ENCODE measurements around the gene GLIPR1L2.
"Not testable (repeated sequence)": the region's sequence is repeated elsewhere in the genome, so short reads cannot be mapped to it uniquely, and the experiment has no call there.

Gene GLIPR1L2

DNA sequence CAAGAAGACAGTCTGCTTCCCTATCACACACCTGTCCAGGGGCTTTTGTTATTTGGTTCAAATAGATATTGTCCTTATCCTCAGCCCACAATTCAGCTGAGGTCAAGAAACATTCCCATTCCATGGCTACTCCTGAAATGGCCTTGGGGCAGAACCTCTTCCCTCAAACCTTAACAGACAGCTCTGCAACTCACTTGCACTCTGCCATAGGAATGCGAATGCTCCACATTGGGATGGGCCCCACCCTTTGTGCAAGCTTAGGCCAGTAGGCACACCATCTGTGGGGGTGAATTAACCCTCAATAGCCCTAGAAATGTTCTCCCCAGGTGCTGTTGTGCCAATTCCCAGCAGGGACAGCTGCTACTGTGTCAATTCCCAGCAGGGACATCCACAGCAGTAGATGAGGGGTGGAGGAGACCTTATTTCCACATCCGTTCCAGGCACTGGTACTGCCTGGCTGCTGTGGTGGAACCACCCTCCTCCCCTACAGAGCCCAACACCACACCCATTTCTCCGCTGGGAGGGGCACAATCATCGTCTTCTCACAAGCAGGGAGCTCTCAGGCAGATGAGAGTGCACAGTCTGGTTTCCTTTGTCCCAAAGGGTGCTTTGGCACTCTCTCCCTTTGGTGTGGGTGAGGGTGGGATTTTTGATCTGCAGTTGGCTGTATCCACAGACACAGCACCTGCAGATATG lies 47.3 kb downstream of the GLIPR1L2 start:
- no peak for DNase-seq

DNA sequence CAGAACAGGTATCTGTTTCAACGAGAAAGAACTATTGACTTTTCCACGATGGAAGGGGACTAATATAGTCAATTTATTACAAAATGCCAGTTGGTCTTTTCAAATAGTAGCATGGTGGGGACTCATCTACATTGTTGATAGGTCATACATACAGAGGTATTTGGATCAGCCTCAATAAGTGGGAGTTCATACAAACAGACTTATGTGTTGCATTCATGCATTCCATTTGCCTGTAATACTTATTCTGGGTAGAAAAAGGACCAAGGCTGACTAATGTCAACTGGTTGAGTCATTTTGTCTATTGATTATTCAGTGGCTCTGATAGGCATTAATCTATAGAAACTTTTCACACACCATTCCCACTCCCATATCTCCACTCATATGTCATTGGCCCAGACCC lies 48.2 kb downstream of the GLIPR1L2 start:
- no peak for DNase-seq

- DNase-seq = no peak
Observed at GRCh38 chr12:75439930-75440329, 49.0 kb downstream of the GLIPR1L2 start.

GRCh38 chr12:75441687-75442449 lies 51.0 kb downstream of the GLIPR1L2 start:
- DNase-seq = not testable (repeated sequence)

GRCh38 chr12:75442454-75442853 lies 51.6 kb downstream of the GLIPR1L2 start:
- not testable (repeated sequence) for DNase-seq

DNA sequence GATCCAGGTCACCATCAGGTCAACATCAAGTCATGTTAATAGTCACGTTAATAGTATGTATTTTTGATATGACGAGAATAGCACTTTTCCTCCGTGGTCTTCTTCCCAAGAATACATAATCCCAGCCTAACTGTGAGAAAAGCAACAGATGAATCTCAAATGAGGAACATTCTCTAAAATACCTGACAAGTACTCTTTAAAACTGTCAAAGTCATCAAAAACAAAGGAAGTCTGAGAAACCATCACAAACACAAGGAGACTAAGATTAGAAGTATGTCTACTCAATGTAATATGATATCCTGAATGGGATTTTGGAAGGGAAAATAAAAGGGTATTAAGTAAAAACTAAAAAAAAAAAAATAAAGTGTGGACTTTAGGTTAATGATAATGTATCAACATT lies 52.8 kb downstream of the GLIPR1L2 start:
- no peak for DNase-seq

- no peak for DNase-seq
Observed at GRCh38 chr12:75444429-75445136, 53.7 kb downstream of the GLIPR1L2 start.

GRCh38 chr12:75445137-75445507 lies 54.2 kb downstream of the GLIPR1L2 start:
- DNase-seq = not testable (repeated sequence)

- no peak for DNase-seq
Observed at GRCh38 chr12:75446857-75447256, 56.0 kb downstream of the GLIPR1L2 start.

GRCh38 chr12:75447691-75448393 lies 57.0 kb downstream of the GLIPR1L2 start:
- DNase-seq = no peak

DNA sequence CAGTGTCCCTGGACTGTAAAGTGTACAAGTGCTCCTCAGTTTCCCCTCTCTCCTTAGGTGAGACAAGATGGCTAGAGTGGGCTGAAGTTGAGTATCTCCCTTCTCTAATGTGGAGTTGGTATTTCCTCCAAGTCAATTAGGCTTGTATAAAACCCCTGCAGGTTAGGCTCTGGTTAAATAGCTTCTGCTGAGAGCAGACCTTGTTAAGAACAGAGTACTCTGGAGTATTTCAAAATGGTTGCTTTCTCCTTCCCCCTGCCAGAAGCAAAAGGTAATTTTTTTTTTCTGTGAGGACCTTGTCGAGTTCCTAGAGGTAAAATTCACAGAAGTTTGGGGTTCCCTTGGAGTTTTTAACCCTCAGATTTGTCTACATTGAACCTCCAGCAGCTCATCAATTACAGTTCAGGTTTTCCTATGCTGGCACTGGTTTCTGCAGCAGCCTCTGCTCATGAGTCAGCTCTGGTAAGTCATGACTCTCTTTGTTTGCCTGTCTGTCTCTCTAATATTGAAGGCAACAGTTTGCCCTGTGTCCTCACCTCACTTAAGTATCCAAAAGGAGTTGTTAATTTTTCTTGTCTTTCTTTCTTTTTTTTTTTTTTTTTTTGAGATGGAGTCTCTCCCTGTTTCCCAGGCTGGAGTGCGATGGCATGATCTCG lies 61.9 kb downstream of the GLIPR1L2 start:
- DNase-seq = no peak

GRCh38 chr12:75455839-75456238 lies 65.0 kb downstream of the GLIPR1L2 start:
- no peak for DNase-seq

DNA sequence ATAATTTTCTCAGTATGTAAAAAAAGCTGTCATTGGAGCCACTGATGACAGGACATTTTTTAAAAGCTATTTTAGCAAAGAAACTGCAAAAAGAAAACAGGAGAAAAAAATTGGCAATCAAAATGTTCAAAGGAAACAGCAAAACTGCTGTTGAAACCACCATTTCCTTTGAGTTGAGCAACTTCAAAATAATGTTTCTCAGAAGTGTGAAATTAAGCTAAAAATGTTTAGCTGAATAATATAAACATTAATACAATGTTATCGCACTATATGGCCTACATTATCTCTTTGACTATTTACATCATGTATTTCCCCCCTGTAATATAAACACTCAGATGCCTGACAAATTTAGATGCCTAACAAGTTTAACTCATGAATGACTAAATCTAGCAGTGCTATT lies 66.3 kb downstream of the GLIPR1L2 start:
- no peak for DNase-seq

DNA sequence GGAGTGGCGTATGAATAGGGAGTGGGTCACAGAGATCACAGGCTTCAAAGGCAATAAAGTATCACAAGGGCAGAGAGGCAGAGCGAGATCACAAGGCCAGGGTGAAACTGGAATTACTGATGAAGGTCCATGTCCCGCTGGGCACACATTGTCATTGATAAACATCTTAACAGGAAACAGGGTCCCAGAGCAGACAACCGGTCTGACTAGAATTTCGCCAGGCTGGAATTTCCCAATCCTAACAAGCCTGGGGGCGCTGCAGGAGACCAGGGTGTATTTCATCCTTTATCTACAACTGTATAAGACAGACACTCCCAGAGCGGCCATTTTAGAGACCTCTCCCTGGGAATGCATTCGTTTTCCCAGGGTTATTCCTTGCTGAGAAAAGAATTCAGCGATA lies 67.0 kb downstream of the GLIPR1L2 start:
- not testable (repeated sequence) for DNase-seq

DNA sequence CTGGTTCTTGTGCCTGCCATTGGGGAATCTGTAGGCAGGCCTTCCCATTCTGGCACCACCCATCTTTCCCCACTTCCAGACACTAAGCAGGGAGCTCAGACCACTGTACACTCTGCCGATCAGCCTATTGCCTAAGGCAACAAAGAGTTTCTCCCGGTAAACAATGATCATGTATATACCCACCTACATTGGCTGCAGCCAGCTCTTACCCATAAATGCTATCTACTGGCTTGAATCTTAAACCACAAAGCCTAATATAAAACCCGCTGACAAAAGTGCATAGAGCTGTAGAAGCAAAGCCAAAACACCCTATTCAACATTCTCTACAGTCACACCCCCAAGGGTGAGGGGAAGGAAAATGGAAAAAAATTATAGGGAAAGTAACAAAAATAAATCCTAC lies 68.9 kb downstream of the GLIPR1L2 start:
- no peak for DNase-seq

DNA sequence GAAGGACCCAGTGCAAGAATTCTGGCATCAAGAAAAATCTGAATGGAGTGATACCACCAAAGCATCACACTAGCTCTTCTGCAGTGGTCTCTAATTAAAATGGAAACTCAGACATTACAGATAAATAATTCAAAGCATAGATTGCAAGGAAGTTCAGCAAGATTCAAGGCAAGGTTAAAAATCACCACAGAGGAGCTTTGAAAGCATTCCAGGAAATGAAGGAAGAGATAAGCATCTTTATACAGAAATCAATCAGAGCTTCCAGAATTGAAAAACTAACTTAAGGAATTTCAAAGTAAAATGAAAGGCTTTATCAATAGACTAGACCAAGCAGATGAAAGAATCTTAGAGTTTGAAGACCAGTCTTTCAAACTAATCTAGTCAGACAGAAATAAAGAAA lies 69.3 kb downstream of the GLIPR1L2 start:
- DNase-seq = no peak

DNA sequence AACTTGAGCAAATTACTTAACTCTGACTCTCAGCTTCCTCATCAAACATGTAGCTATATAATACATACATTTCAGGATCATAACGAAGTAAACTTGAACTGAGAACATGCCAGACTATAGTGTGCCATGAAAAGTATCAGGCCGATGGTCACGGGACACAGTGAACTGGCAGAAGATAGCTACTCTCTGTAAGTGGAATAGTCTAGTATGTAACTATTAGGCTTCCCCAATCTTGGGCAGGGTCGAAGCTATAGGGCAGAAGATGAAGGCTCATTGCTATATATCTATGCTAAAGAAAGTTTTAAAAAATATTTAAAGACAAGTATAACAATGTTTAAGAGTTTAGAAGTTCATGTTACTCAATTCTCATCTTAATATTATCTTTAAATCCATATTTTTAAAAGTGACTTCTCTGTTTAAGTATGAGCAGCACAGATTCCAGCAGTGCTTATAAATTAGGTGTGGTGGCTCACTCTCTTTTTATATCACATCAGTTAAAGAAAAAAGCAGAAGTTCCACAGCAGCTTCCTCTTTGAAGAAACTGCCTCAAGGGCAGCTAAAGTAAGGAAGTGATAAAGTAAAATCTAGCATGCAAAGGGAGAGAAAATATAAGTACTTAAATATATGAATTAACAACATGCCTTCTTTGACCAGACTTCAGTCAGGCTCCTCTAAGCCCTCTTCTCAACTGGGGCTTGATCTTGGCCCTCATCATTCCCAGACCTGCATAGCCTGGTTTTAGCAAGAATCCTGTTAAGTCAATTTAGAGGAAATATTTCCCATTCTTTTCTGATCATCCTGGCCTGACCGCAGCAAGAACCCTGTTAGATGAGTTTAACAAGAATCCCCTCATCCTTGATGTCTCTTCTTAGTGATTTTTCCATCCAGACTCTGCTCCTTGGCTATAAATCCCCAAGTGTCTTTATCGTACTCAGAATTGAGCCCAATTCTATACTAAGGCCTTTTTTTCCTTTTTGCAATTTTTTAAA lies 81.3 kb downstream of the GLIPR1L2 start:
- DNase-seq = no peak

- DNase-seq = no peak
Observed at GRCh38 chr12:75474116-75474515, 83.2 kb downstream of the GLIPR1L2 start.

- no peak for DNase-seq
Observed at GRCh38 chr12:75476071-75476470, 85.2 kb downstream of the GLIPR1L2 start.

GRCh38 chr12:75477137-75477536 lies 86.2 kb downstream of the GLIPR1L2 start:
- DNase-seq = no peak

DNA sequence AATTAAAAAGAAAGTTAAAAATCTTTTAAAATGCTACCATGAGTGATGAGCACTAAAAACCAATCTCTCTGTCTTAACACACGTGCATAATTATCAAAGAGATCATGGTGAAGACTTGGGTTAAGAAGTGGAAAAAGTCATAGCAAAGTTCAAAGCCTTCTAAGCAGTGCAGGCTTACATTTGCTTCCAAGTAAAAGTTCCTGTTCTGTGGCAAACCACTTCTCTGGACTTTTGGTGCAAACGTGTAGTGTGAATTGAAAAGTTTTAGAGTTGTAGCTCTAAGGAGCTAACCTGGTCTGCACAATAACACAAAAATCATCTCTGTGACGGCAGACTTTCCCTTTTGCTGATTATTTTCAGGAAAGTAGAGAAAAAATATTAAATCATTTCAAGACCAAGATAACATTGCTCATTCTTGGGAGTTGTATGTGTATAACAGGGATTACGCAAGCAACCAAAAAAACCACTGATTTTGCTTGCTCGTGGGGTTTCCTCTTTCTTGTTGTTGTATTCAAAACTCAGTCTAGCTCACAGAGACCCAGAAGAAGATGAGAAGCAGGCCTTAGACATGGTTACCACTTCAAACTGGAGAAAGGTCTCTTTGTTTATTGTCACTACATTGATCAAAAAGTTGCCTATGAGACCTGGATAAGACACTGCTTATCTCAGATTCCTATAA lies 87.4 kb downstream of the GLIPR1L2 start:
- no peak for DNase-seq

Measured in NCI-H446 treated with DMSO at 0.1 percent for 48 hours (cell line).